Endodermal cell (in vitro differentiated cells): ENCODE data around the gene SELENOS. TPM values are rescaled to one million over a fixed set of nuclear protein-coding genes. Genes with fewer than 3 reads are reported as not detected.

ENCODE experiments used
- DNase-seq: peaks from one replicate; pipeline ENCODE4 v3.0.0-alpha.2; 2017
- H3K27ac ChIP-seq: 2 replicates; pipeline ENCODE4 v1.5.1; 2013; ENCODE audit warnings: mild to moderate bottlenecking, low read depth, low read length, moderate library complexity
- H3K27me3 ChIP-seq: 2 replicates; pipeline ENCODE4 v1.6.1; 2013; ENCODE audit warnings: mild to moderate bottlenecking, low read length, moderate library complexity; ENCODE audit not compliant: insufficient read depth, control insufficient read depth, poor library complexity, severe bottlenecking
- H3K36me3 ChIP-seq: 2 replicates; pipeline ENCODE4 v1.7.0; 2013; ENCODE audit warnings: mild to moderate bottlenecking, low read length, moderate library complexity; ENCODE audit not compliant: control insufficient read depth, insufficient read depth
- H3K4me1 ChIP-seq: one replicate; pipeline ENCODE4 v1.7.0; 2013; ENCODE audit warnings: low read length; ENCODE audit not compliant: control insufficient read depth, insufficient read depth
- H3K4me3 ChIP-seq: 2 replicates; pipeline ENCODE4 v1.5.1; 2013; ENCODE audit warnings: mild to moderate bottlenecking, low read length, moderate library complexity
- H3K9ac ChIP-seq: 2 replicates; pipeline ENCODE4 v1.6.1; 2013; ENCODE audit warnings: mild to moderate bottlenecking, low read length, moderate library complexity; ENCODE audit not compliant: poor library complexity, severe bottlenecking; ENCODE audit errors: extremely low read depth
- H3K9me3 ChIP-seq: 2 replicates; pipeline ENCODE4 v1.6.1; 2013; ENCODE audit warnings: mild to moderate bottlenecking, low read length, moderate library complexity; ENCODE audit not compliant: control insufficient read depth
- H3K27ac Mint-ChIP-seq: 2 replicates; pipeline ENCODE4 v1.8.0; 2020; ENCODE audit warnings: mixed read lengths
- H3K27me3 Mint-ChIP-seq: 2 replicates; pipeline ENCODE4 v1.8.0; 2021; ENCODE audit warnings: mild to moderate bottlenecking, mixed read lengths; ENCODE audit not compliant: insufficient read depth
- H3K36me3 Mint-ChIP-seq: 2 replicates; pipeline ENCODE4 v1.8.0; 2020; ENCODE audit warnings: low read depth, mixed read lengths
- H3K4me1 Mint-ChIP-seq: 2 replicates; pipeline ENCODE4 v1.8.0; 2020; ENCODE audit warnings: mixed read lengths
- H3K4me3 Mint-ChIP-seq: 2 replicates; pipeline ENCODE4 v1.8.0; 2020; ENCODE audit warnings: mild to moderate bottlenecking, moderate library complexity, mixed read lengths
- H3K9me3 Mint-ChIP-seq: 2 replicates; pipeline ENCODE4 v1.8.0; 2020; ENCODE audit warnings: mild to moderate bottlenecking, mixed read lengths
- CTCF ChIP-seq: fragments of 200-600 bp; sonication (generic); conservative IDR thresholded peaks from 2 replicates; pipeline ENCODE4 v1.5.0; 2021; ENCODE audit warnings: antibody characterized with exemption, mild to moderate bottlenecking
- WGBS, 2 experiments: methylation state at CpG; one replicate each; pipeline versions ENCODE4 v1.1.5 to v1.1.7; 2013; ENCODE audit warnings: missing lambda C conversion rate in 2 of 2, mixed read lengths in 1 of 2; ENCODE audit not compliant: insufficient coverage in 1 of 2, insufficient read length in 1 of 2; 5-methylcytosine and 5-hydroxymethylcytosine counted together
- total RNA-seq, 2 donors: library from RNA; stranded (reverse); fragmentation: NEBNext Ultra II Directional in 1 of 2; extraction: Animal tissue kit (Norgen Biotek cat#: 25700) in 1 of 2; gene quantifications; 2 replicates in 1 of 2; 3 replicates in 1 of 2; pipeline ENCODE4 v1.2.1, GENCODE V29; 2021

The SELENOS gene
- total RNA-seq, 2 donors from 2014 or later, result 56.1 to 60.5 TPM

GRCh38 chr15:101303408-101303807 is 26.1 kb upstream of the SELENOS start:
- peak; percentile 21 for DNase-seq
- WGBS, 2 experiments, result 91 to 96% methylated on average over 3 to 4 of the region's 4 CpGs
- Histone ChIP-seq H3K4me3 (no peak overlapping the region), H3K36me3 (no peaks in the 10 kb centered on the region), H3K9ac (no peak overlapping the region), H3K4me1 (no peaks in the 10 kb centered on the region), H3K27ac (no peak overlapping the region), H3K27me3 (no peaks in the 10 kb centered on the region), H3K9me3 (no peaks in the 10 kb centered on the region)
- no peaks in the 10 kb centered on the region for H3K9me3 Mint-ChIP-seq
- TF ChIP-seq CTCF, result no peak
- no peak overlapping the region for H3K27ac Mint-ChIP-seq
- no peaks in the 10 kb centered on the region for H3K27me3 Mint-ChIP-seq
- no peak overlapping the region for H3K4me3 Mint-ChIP-seq
- no peaks in the 10 kb centered on the region for H3K4me1 Mint-ChIP-seq
- no peaks in the 10 kb centered on the region for H3K36me3 Mint-ChIP-seq

GRCh38 chr15:101296418-101297405 is 19.4 kb upstream of the SELENOS start:
- no peaks in the 10 kb centered on the region for H3K27me3 Mint-ChIP-seq
- peaks cover 5% of the 10 kb centered on the region for H3K36me3 Mint-ChIP-seq
- Histone ChIP-seq H3K9me3 (no peaks in the 10 kb centered on the region), H3K4me3 (peak overlapping the region; percentile 92), H3K27ac (no peak overlapping the region), H3K9ac (no peak overlapping the region), H3K36me3 (peaks cover 9% of the 10 kb centered on the region), H3K27me3 (no peaks in the 10 kb centered on the region), H3K4me1 (no peaks in the 10 kb centered on the region)
- H3K27ac Mint-ChIP-seq, result no peak overlapping the region
- H3K4me1 Mint-ChIP-seq, result peaks cover 13% of the 10 kb centered on the region
- peak overlapping the region; percentile 87 for H3K4me3 Mint-ChIP-seq
- peak; percentile 13 for DNase-seq
- no peak for TF ChIP-seq CTCF
- WGBS, 2 experiments, result 93 to 100% methylated on average over 1 to 7 of the region's 9 CpGs
- H3K9me3 Mint-ChIP-seq, result no peaks in the 10 kb centered on the region

- no peak for DNase-seq
- Histone ChIP-seq H3K4me3 (peak overlapping the region; percentile 92), H3K27ac (peak overlapping the region; percentile 22), H3K27me3 (no peaks in the 10 kb centered on the region), H3K4me1 (no peaks in the 10 kb centered on the region), H3K36me3 (peaks cover 17% of the 10 kb centered on the region), H3K9ac (peak overlapping the region; percentile 64), H3K9me3 (no peaks in the 10 kb centered on the region)
- Mint-ChIP-seq H3K9me3 (no peaks in the 10 kb centered on the region), H3K36me3 (peaks cover 8% of the 10 kb centered on the region), H3K4me3 (peak overlapping the region; percentile 87), H3K27me3 (no peaks in the 10 kb centered on the region), H3K27ac (no peak overlapping the region), H3K4me1 (peaks cover 13% of the 10 kb centered on the region)
- TF ChIP-seq CTCF, result no peak
- WGBS, 2 experiments, result 17 to 57% methylated on average over 9 to 20 of the region's 20 CpGs
Measured at GRCh38 chr15:101295607-101296161, 18.4 kb upstream of the SELENOS start.
